Glomerular visceral epithelial cell (primary cell): ENCODE results near the gene DMGDH.
A peak's percentile ranks its signal among the peaks of the same experiment; 100 is the strongest.

Source experiments
- DNase-seq: peaks from one replicate; pipeline ENCODE4 v3.0.0-alpha.2; 2016; ENCODE audit errors: extremely low spot score

The DMGDH gene

GRCh38 chr5:78974601-78975000 lies 94.9 kb downstream of the DMGDH start:
- DNase-seq, result no peak

GRCh38 chr5:78974011-78974410 lies 95.5 kb downstream of the DMGDH start:
- no peak for DNase-seq

GRCh38 chr5:78972654-78973428 lies 96.6 kb downstream of the DMGDH start:
- no peak for DNase-seq

- DNase-seq, result no peak
These were observed 97.5 kb downstream of the DMGDH start for GRCh38 chr5:78971998-78972397.

- DNase-seq, result no peak
These were observed 100.7 kb downstream of the DMGDH start for GRCh38 chr5:78968781-78969180.

- DNase-seq, result peak; percentile 52
These were observed 104.6 kb downstream of the DMGDH start for GRCh38 chr5:78964889-78965288.

- DNase-seq, result no peak
These were observed 107.7 kb downstream of the DMGDH start for GRCh38 chr5:78961743-78962142.

GRCh38 chr5:78959767-78960166 lies 109.7 kb downstream of the DMGDH start:
- no peak for DNase-seq

- peak; percentile 25 for DNase-seq
These were observed 110.6 kb downstream of the DMGDH start for GRCh38 chr5:78958672-78959445.

- DNase-seq, result no peak
These were observed 112.6 kb downstream of the DMGDH start for GRCh38 chr5:78956901-78957300.

- no peak for DNase-seq
These were observed 116.2 kb downstream of the DMGDH start for GRCh38 chr5:78953092-78953800.
